MG63 (cell line): ENCODE measurements around the gene SLC43A3. TPM values are rescaled to one million over a fixed set of nuclear protein-coding genes. Genes with fewer than 3 reads are reported as not detected.
"Not testable (repeated sequence)": the region's sequence is repeated elsewhere in the genome, so short reads cannot be mapped to it uniquely, and the experiment has no call there.

Experiments used
- DNase-seq: peaks from one replicate; pipeline ENCODE4 v3.0.0-alpha.2; 2020
- H3K27me3 ChIP-seq: fragments of 250-450 bp; sonication (Bioruptor Pico); 2 replicates; pipeline ENCODE4 v1.5.1; 2020; ENCODE audit warnings: mild to moderate bottlenecking, moderate library complexity
- H3K36me3 ChIP-seq: fragments of 250-450 bp; sonication (Bioruptor Pico); 2 replicates; pipeline ENCODE4 v1.5.1; 2020; ENCODE audit warnings: mild to moderate bottlenecking, moderate library complexity
- H3K4me3 ChIP-seq: fragments of 250-450 bp; sonication (Bioruptor Pico); 2 replicates; pipeline ENCODE4 v1.5.1; 2020; ENCODE audit warnings: mild to moderate bottlenecking, moderate library complexity
- H3K9me3 ChIP-seq: fragments of 250-450 bp; sonication (Bioruptor Pico); 2 replicates; pipeline ENCODE4 v1.5.1; 2020; ENCODE audit warnings: mild to moderate bottlenecking, moderate library complexity
- total RNA-seq: library from RNA; depleted of rRNA; stranded (reverse); fragments of >200 nt; shearing (Covaris generic); gene quantifications from 2 replicates; pipeline ENCODE4 v1.2.3, GENCODE V29; 2014; ENCODE audit warnings: low replicate concordance

SLC43A3 gene
- total RNA-seq, 1 experiment from 2014 or later, result 84.3 TPM

DNA sequence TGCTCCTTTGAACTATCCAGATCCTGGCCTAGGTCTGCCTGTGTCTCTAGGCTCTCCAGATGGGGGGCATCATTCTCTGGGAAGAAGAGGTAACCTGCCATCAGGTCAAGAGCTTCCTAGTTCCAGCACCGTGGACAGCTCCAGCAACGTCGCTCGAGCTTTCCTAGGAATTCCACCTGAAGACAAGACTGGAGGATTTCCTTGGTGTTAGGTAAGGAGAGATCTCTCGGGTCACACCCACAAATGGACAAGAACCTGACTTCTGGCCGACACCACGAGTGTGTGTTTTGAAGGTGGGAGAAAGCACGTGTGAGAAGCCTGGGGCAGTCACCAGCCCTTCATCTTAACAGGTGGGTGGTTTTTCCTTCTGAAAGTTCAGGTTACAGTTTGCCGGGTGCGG, 47.2 kb downstream of the SLC43A3 start:
- Histone ChIP-seq H3K4me3 (no peak overlapping the region), H3K36me3 (no peaks in the 10 kb centered on the region), H3K9me3 (no peaks in the 10 kb centered on the region), H3K27me3 (peaks cover 4% of the 10 kb centered on the region)
- DNase-seq, result no peak

DNA sequence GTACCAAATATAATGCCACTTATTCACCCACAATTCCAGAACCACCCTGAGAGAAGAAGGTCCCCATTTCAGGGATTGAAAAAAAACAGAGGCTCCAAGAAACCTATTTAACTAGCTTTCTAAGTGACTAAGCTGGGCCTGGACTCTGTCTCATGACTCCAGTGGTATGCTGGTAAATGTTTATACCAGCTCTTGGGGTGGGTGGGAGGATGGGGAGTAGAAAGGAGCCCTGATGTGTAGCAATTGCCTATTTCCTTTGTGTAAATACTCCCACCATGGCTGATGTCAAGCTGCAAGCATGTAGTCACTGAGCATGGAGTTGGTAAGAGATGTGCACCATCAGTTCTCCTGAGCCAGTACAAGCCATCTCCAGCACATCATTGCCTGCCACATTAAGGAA, 48.7 kb downstream of the SLC43A3 start:
- DNase-seq, result no peak
- H3K36me3 ChIP-seq, result no peaks in the 10 kb centered on the region
- H3K4me3 ChIP-seq, result no peak overlapping the region
- peaks cover 4% of the 10 kb centered on the region for H3K27me3 ChIP-seq
- no peaks in the 10 kb centered on the region for H3K9me3 ChIP-seq

DNA sequence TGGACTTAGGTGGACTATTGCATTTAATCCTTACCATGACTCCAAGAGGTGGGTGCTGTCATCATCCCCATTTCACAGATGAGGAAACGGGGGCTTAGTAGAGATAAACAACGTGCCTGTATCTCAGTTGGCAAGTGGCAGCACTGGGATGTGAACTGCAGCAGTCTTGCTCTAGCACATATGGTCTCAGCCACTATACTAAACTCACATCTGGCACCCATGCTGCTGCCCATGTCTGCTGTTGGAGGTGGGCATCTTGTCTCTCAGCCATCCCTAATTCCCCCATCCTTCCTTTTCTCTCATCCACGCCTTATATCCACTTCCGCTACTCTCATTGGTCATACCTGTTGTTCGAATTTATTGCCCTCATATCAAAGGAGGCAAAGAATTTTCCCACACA, 49.8 kb downstream of the SLC43A3 start:
- no peaks in the 10 kb centered on the region for H3K9me3 ChIP-seq
- no peak overlapping the region for H3K4me3 ChIP-seq
- DNase-seq, result no peak
- peaks cover 4% of the 10 kb centered on the region for H3K27me3 ChIP-seq
- H3K36me3 ChIP-seq, result no peaks in the 10 kb centered on the region

DNA sequence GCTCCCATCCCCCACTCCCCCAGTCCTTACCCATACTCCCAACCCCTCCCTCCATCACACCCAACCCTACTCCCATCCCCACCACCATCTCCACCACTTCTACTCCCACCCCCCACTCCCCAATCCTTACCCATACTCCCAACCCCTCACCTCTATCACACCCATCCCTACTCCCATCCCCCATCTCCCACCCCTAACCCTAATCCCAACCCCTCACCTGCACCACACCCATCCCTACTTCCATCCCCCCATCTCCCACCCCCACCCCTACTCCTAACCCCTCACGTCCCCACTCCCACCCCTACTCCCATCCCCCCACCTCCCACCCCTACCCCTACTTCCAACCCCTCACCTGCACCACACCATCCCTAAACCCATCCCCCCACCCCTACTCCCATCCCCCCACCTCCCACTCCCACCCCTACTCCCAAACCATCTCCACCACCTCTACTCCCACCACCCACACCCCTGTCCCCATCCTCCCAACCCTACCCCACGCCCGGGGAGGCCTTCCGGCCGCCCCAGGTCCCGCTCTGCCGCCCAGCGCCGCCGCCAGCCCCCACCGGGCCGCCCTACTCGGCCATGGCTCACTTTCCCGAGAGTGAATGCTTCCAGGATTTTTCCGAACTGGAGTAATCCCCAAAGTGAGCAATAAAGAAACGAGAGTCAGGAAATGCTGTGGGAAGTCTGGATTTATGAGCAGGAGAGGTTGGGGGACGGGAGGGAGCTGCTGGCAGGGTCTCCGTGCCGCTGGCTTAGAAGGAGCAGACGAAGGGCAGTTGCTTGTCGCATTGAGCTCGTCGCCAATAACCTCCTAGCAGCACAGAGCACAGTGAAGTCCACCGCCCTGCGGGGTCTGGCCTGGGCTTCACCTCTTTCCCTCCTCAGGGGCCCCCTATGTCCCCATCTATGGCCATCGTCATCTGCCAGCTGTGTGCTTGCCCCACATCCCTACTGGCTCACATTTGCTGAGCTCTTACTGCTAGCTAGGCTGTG, 50.5 kb downstream of the SLC43A3 start:
- Histone ChIP-seq H3K27me3 (peaks cover 4% of the 10 kb centered on the region), H3K4me3 (no peak overlapping the region), H3K36me3 (no peaks in the 10 kb centered on the region), H3K9me3 (no peaks in the 10 kb centered on the region)
- no peak for DNase-seq

DNA sequence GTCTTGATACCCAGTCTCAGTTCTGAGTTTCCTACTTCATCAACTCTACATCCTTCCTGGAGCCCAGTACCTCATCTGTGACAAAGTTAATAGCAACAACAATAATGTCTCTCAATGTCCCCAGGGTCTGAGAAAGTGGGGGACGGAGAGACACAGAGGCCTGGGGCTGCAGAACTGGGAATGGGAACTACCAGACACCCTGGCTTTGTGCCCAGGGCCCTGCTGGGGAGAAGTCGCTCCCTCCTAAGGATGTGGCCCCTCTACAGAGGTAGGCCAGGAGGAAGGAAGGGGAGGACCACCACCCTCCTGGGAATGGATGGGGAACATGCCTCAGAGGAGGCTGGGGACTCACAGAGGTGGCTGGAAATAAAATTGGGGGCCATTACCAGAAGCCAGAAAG, 51.4 kb downstream of the SLC43A3 start:
- Histone ChIP-seq H3K36me3 (no peaks in the 10 kb centered on the region), H3K4me3 (no peak overlapping the region), H3K9me3 (no peaks in the 10 kb centered on the region), H3K27me3 (peaks cover 4% of the 10 kb centered on the region)
- DNase-seq, result no peak

DNA sequence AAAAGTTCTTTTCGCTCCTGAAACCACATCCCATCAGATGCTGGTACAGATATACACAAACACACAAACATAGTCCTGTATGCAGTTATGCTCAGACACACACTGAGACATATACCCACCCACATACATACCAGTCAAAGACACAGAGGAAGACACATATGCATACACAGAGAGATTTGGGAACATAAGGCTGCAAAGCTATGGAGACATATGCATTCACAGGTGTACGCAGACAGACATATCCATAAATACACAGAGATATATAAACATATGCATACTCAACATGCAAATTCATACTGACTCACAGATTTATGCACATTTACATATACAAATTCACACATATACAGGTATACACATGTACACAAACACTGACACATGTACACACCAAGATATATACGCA, 52.0 kb downstream of the SLC43A3 start:
- Histone ChIP-seq H3K27me3 (peaks cover 4% of the 10 kb centered on the region), H3K36me3 (no peaks in the 10 kb centered on the region), H3K9me3 (no peaks in the 10 kb centered on the region), H3K4me3 (no peak overlapping the region)
- no peak for DNase-seq

DNA sequence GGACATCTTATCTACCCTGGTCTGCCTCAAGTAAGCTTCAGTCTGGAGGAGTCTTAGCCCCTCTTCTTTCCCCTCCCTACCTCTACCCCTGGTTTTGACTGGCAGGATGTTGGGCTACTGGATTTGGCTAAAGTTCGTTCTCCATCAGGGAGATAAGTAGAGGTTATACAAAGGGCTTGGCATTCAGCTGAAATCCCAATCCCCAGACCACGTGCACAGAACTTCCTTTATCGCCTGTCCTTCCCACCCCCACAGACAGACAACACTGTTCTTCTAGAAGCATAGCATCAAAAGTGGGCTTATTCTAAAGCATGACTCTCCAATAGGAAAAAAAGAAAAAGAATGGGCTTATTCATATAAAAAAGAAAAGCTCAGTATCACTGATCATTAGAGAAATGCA, 53.8 kb downstream of the SLC43A3 start:
- H3K9me3 ChIP-seq, result no peaks in the 10 kb centered on the region
- DNase-seq, result no peak

DNA sequence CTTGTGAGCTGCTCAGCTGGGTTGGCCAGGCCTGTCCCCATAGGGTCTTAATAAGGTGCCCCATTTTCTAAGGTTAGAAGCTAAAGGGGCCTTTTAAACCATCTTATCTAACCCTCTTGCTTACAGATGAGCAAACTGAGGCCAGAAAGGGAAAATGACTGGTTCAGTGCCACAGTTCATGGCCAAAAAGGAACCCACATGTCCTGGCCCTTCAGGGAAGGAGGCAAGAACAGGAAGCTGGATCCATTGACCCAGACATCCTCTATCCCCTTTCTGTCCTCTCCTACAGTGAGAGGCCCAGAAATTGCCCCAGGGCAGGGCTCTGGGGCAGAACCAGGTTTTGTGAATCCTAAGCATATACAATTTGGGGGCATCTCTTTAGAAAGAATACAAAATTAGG, 56.0 kb downstream of the SLC43A3 start:
- no peak for DNase-seq
- H3K9me3 ChIP-seq, result no peaks in the 10 kb centered on the region
- H3K36me3 ChIP-seq, result no peaks in the 10 kb centered on the region
- no peak overlapping the region for H3K4me3 ChIP-seq
- H3K27me3 ChIP-seq, result no peaks in the 10 kb centered on the region

More for the DNA sequence above, 53.8 kb downstream of the SLC43A3 start:
- H3K36me3 ChIP-seq, result no peaks in the 10 kb centered on the region
- H3K4me3 ChIP-seq, result no peak overlapping the region
- no peaks in the 10 kb centered on the region for H3K27me3 ChIP-seq

DNA sequence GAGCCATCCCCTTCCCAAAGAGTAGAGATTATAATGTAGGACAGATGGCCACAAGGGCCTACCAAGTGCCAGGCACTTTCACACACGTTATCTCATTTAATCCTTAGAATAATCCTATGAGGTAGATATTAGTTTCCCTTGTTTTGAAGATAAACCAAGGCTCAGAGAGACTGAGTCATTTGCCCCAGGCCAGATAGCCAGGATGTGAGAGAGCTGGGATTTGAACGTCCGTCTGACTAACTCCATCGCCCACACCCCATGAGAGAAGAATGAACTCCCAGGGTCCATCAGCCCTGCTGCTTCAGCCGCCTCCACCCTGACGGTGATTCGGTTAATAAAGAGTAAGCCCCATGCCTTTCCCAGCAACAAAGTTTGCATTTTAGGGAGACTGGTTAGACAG, 56.7 kb downstream of the SLC43A3 start:
- peak; percentile 60 for DNase-seq
- no peak overlapping the region for H3K4me3 ChIP-seq
- no peaks in the 10 kb centered on the region for H3K36me3 ChIP-seq
- no peaks in the 10 kb centered on the region for H3K27me3 ChIP-seq
- no peaks in the 10 kb centered on the region for H3K9me3 ChIP-seq

DNA sequence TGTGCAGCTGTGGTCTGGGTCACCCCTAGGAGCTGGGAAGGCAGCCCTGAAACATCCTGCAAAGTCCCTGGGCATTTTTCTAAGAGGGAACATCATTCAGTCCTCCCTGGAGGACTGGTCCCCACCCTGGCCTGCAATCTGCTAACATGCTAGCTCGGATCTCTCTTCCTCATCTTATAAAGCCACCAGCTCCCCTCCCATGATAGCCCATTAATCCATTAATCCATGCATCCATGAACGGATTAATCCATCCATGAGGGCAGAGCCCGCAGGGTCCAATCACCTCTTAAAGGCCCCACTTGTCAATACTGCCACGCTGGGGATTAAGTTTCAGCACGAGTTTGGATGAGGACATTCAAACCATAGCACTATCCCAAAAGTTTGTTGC, 58.1 kb downstream of the SLC43A3 start:
- Histone ChIP-seq H3K9me3 (no peaks in the 10 kb centered on the region), H3K36me3 (no peaks in the 10 kb centered on the region), H3K4me3 (no peak overlapping the region), H3K27me3 (no peaks in the 10 kb centered on the region)
- DNase-seq, result no peak

DNA sequence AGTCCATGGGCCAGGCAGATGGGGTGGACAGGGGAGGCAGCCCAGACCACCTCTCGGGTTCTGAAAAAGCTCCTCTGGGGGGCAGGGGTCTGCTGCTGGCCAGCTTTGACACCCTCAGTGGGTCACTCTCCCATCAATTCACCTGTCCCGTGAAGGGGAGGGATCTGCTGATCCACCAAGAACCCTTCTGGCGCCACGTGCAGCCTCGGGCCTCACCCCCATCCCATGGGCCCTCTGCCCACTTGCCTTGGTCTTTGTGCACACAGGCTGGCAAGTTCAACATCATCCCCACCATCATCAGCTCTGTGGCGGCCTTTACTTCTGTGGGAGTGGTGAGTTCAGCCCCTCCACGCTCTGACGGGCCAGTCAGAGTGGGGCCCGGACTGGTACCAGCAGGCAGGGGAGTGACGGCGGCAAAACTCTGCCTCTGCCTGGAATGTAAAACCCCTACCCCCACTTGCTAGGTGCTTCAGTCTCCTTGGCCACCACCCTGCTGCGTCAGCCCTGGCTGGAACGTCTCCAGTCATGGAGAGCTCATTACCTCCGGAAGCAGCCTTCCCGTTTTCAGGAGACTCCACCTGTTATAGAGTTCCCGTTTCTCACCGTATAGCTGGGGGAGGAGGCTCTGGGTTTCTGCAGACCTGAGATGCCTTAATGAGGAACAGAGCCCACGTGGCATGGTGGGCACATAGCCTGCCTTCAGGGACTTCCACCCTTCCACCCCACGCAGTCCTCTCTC, 58.6 kb downstream of the SLC43A3 start:
- H3K9me3 ChIP-seq, result no peaks in the 10 kb centered on the region
- peak; percentile 21 for DNase-seq
- no peaks in the 10 kb centered on the region for H3K36me3 ChIP-seq
- no peak overlapping the region for H3K4me3 ChIP-seq
- H3K27me3 ChIP-seq, result no peaks in the 10 kb centered on the region

DNA sequence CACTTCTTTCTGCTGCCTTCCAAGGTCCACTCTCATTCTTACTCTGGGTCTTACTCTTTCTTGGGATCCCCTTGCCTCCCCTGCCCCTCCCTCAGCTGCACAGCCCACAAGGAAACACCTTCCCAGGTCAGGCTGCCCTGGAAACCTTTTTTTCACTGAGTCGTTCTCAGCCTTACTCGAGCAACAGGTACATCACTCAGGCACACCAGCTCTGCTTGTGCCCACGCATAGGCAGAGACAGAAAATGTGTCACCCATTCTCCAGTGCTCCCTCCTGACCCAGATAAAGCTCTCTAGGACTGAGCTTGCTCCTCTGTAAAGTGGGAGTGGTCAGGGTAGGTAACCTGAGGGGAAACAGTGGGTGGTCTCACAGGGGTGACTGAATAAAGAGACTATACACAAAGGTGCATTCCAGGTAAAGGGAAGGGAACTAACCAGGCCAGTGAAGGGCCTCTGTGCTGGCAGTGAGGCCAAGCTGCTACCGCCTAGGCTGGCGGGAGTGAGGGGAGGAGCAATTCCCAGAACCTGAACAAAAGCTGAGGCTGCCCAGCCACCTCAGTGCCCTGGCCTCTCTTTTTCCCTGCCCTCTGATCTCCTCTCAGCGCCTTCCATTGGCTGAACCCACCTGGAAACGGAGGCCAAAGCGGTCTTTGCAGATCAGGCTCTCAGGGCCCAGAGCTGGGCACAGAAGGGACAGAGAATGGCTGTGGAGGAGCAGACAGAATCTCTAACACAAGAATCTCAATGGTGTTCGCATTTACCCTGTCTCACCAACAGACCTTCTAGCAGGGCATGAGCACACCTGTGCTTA, 61.9 kb downstream of the SLC43A3 start:
- Histone ChIP-seq H3K36me3 (no peaks in the 10 kb centered on the region), H3K4me3 (no peak overlapping the region), H3K9me3 (no peaks in the 10 kb centered on the region), H3K27me3 (no peaks in the 10 kb centered on the region)
- no peak for DNase-seq

DNA sequence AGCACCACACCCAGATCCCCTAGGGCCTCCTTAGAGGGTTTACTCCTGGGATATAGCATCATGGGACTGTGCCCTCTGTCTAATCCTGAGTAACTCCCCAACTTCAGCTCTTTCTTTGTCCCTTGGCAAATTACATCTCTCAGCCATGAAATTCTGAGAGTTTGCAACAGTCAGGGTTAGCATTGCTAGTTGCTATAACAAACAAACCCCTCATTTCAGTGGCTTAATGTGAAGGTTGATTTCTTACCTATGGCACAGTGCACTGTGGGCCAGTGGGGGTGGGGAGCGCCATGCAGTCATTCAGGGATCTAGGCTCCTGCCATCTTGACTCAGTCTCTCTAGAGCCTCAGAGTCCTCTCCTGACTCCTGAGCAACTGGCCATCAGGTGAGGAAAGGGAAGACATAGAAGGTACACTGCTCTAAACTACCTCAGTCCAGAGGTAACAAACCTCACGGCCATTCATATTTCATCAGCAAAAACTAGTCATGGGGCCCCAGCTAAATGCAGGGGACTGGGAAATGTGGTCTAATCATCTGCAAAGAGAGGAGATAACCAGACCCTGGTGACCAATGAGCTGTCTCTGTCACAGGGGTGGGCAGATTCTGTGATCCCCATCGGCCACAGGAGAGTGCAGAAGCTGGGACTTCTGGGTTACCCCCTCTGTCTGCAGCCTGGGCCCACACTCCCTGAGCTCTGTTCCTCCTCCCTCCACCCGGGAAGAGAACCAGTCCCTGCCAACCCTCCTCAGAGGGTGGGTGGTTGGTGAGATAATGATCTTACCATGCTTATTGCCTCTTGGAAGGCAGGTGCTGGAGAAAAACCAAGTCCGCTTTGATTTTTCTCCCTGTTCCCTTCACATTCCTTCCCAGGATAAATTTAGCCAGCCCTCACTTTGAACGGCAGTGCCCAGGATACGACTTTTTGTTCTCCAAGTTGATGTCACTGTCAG, 63.5 kb downstream of the SLC43A3 start:
- Histone ChIP-seq H3K9me3 (no peaks in the 10 kb centered on the region), H3K27me3 (no peaks in the 10 kb centered on the region), H3K4me3 (no peak overlapping the region), H3K36me3 (no peaks in the 10 kb centered on the region)
- DNase-seq, result no peak

DNA sequence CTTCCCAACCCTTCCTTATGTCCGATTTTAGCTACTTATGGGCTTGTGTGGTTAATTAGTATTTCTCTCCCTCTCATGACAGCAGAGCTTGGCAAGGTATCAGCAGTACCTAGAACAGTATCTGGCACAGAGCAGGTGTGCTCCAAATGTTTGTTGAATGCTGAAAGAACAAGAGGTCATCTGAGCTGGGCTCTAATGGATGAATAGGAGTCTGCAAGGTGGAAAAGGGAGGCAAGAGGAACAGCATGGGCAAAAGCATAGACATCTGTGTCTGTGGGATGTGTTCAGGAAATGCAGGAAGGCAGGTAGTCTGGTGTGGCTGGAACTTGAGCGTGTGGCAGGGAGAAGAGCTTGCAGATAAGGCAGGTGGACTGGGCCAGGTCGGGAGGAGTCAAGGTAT, 65.0 kb downstream of the SLC43A3 start:
- no peak overlapping the region for H3K4me3 ChIP-seq
- H3K9me3 ChIP-seq, result no peaks in the 10 kb centered on the region
- DNase-seq, result no peak
- no peaks in the 10 kb centered on the region for H3K36me3 ChIP-seq
- H3K27me3 ChIP-seq, result no peaks in the 10 kb centered on the region

DNA sequence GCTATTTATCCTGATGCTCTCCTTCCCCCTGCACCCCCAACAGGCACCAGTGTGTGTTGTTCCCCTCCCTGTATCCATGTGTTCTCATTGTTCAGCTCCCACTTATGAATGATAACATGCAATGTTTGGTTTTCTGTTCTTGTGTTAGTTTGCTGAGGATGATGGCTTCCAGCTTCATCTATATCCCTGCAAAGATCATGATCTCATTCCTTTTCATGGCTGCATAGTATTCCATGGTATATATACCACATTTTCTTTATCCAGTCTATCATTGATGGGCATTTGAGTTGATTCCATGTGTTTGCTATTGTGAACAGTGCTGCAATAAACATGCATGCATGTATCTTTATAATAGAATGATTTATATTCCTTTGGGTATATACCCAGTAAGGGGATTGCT, 65.5 kb downstream of the SLC43A3 start:
- not testable (repeated sequence) for DNase-seq, H3K4me3 ChIP-seq, H3K36me3 ChIP-seq, H3K27me3 ChIP-seq, H3K9me3 ChIP-seq

DNA sequence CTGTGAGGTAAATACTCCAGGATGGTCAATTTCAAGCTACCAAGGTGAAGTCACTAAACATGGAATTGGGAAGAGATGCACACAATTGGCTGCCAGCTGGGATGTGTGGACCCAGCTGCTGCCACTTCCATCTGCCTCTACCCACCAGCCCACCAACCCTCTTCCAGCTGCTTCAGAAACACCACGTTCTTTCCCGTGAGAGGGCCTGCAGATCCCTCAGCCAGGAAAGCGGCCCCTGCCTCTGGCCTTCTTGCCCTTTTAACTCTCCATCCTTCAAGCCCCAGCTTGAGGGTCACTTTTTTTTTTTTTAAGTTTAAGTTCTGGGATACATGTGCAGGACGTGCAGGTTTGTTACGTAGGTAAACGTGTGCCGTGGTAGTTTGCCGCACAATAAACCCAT, 65.9 kb downstream of the SLC43A3 start:
- no peaks in the 10 kb centered on the region for H3K27me3 ChIP-seq
- H3K9me3 ChIP-seq, result no peaks in the 10 kb centered on the region
- H3K4me3 ChIP-seq, result no peak overlapping the region
- no peak for DNase-seq
- H3K36me3 ChIP-seq, result no peaks in the 10 kb centered on the region
